Stimulated activated CD8-positive, alpha-beta memory T cell treated with anti-CD3 and anti-CD28 coated beads, Interleukin-12 subunit alpha, Interleukin-12 subunit beta, amount 100 ng/mL, for 24 hours (primary cell): ENCODE measurements around the gene NFE2L3.
"Not testable (repeated sequence)": the region's sequence is repeated elsewhere in the genome, so short reads cannot be mapped to it uniquely, and the experiment has no call there.

Experiments
- DNase-seq: peaks from one replicate; pipeline ENCODE4 v3.0.0-alpha.2; 2020; ENCODE audit errors: extremely low read depth

NFE2L3 gene

GRCh38 chr7:26167303-26167934 lies 15.4 kb downstream of the NFE2L3 start:
- no peak for DNase-seq

- DNase-seq: no peak
Measured at GRCh38 chr7:26168458-26169023, 16.5 kb downstream of the NFE2L3 start.

GRCh38 chr7:26169271-26169670 lies 17.3 kb downstream of the NFE2L3 start:
- no peak for DNase-seq

- no peak for DNase-seq
Measured at GRCh38 chr7:26170663-26171062, 18.7 kb downstream of the NFE2L3 start.

GRCh38 chr7:26171601-26172000 lies 19.6 kb downstream of the NFE2L3 start:
- DNase-seq: no peak

- no peak for DNase-seq
Measured at GRCh38 chr7:26172048-26172447, 20.1 kb downstream of the NFE2L3 start.

- not testable (repeated sequence) for DNase-seq
Measured at GRCh38 chr7:26175903-26176302, 23.9 kb downstream of the NFE2L3 start.

GRCh38 chr7:26176696-26177095 lies 24.7 kb downstream of the NFE2L3 start:
- not testable (repeated sequence) for DNase-seq

GRCh38 chr7:26177269-26177668 lies 25.3 kb downstream of the NFE2L3 start:
- not testable (repeated sequence) for DNase-seq

GRCh38 chr7:26178272-26178960 lies 26.4 kb downstream of the NFE2L3 start:
- no peak for DNase-seq

GRCh38 chr7:26179422-26179821 lies 27.4 kb downstream of the NFE2L3 start:
- DNase-seq: no peak

GRCh38 chr7:26179826-26180497 lies 28.0 kb downstream of the NFE2L3 start:
- no peak for DNase-seq

GRCh38 chr7:26180792-26181198 lies 28.8 kb downstream of the NFE2L3 start:
- DNase-seq: no peak

GRCh38 chr7:26181474-26182227 lies 29.7 kb downstream of the NFE2L3 start:
- no peak for DNase-seq

- DNase-seq: no peak
Measured at GRCh38 chr7:26182283-26182682, 30.3 kb downstream of the NFE2L3 start.

- DNase-seq: no peak
Measured at GRCh38 chr7:26182706-26183105, 30.7 kb downstream of the NFE2L3 start.

GRCh38 chr7:26183545-26184280 lies 31.7 kb downstream of the NFE2L3 start:
- DNase-seq: no peak

- not testable (repeated sequence) for DNase-seq
Measured at GRCh38 chr7:26184281-26185101, 32.5 kb downstream of the NFE2L3 start.

- no peak for DNase-seq
Measured at GRCh38 chr7:26185131-26185843, 33.3 kb downstream of the NFE2L3 start.

GRCh38 chr7:26185844-26186180 lies 33.8 kb downstream of the NFE2L3 start:
- no peak for DNase-seq
